GM20000 (cell line): Measurements from ENCODE around the gene AKR1B1.

Experiments
- DNase-seq: peaks from one replicate; pipeline ENCODE4 v3.0.0; 2012; ENCODE audit warnings: low spot score
- CTCF ChIP-seq: IDR thresholded peaks from 2 replicates; pipeline ENCODE4 v1.5.1; 2012; ENCODE audit warnings: mild to moderate bottlenecking, control low read depth; ENCODE audit errors: extremely low read depth, missing control alignments

Gene AKR1B1

GRCh38 chr7:134470864-134471263 is 12.0 kb upstream of the AKR1B1 start:
- no peak for DNase-seq
- TF ChIP-seq CTCF, result no peak

- no peak for TF ChIP-seq CTCF
- DNase-seq, result no peak
Measured at GRCh38 chr7:134469622-134470021, 10.7 kb upstream of the AKR1B1 start.

GRCh38 chr7:134468475-134468874 is 9.6 kb upstream of the AKR1B1 start:
- no peak for TF ChIP-seq CTCF
- DNase-seq, result no peak

DNA sequence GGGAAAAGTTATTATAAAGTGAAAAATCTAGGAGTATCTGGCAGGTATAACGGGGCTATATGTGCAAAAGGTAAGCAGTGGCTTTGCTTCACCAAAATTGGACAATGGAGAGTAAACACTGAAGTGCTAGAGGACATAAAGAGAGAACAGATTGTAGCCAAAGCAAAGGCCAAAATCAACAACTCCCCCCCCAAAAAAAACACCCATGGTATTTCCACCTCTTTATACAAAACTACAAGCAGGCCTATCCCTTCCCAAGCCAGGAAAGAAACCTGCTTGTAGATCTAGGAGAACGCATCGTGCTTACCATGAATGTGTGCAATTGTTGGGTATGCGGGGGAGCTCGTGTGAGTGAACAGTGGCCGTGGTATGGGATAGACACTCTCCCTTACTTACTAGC is 9.2 kb upstream of the AKR1B1 start:
- DNase-seq, result no peak
- TF ChIP-seq CTCF, result no peak

GRCh38 chr7:134465491-134465890 is 6.6 kb upstream of the AKR1B1 start:
- TF ChIP-seq CTCF, result no peak

GRCh38 chr7:134464496-134464895 is 5.6 kb upstream of the AKR1B1 start:
- TF ChIP-seq CTCF, result no peak
- DNase-seq, result no peak

More at GRCh38 chr7:134465491-134465890, 6.6 kb upstream of the AKR1B1 start:
- DNase-seq, result no peak

DNA sequence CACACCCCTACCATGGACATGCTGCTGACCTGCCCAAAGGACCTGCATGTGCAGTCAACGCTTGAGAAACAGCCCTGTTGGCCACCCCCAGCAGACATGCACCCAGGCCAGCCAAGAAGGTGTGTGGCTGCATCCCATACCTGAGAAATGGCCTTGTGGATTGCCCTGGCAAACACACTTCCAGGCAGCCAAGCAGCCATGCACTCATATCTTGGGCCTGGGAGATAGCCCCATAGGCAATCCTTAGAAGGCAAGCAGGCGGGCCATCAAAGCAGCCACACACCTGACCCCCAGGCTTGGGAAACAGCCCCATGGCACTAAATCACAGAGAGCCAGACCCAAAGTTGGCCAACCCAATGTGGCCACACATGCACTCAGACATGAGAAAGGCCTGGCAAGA is 4.9 kb upstream of the AKR1B1 start:
- DNase-seq, result no peak
- no peak for TF ChIP-seq CTCF
